MM.1S (cell line): ENCODE measurements around the gene SIM1.

Source experiments
- DNase-seq: peaks from one replicate; pipeline ENCODE4 v3.0.0-alpha.2; 2015
- H2AFZ ChIP-seq: fragments of 300-600 bp; sonication (generic); 2 replicates; pipeline ENCODE4 v1.6.0; 2016; ENCODE audit warnings: antibody characterized with exemption, low read length
- H3F3A ChIP-seq: fragments of 300-600 bp; sonication (generic); 2 replicates; pipeline ENCODE4 v1.6.1; 2016; ENCODE audit warnings: mild to moderate bottlenecking, antibody characterized with exemption, low read length, moderate library complexity, mixed read lengths; ENCODE audit not compliant: insufficient read depth
- H3K27ac ChIP-seq: fragments of 300-600 bp; sonication (generic); 2 replicates; pipeline ENCODE4 v1.5.1; 2016; ENCODE audit warnings: mild to moderate bottlenecking, low read length
- H3K27me3 ChIP-seq: fragments of 300-600 bp; sonication (generic); replicated peaks from 2 replicates; pipeline ENCODE4 v1.6.0; 2016; ENCODE audit warnings: low read length; ENCODE audit not compliant: insufficient read depth
- H3K36me3 ChIP-seq: fragments of 300-600 bp; sonication (generic); replicated peaks from 2 replicates; pipeline ENCODE4 v1.6.1; 2016; ENCODE audit warnings: mild to moderate bottlenecking, low read length, mixed read lengths; ENCODE audit not compliant: insufficient read depth
- H3K4me1 ChIP-seq: fragments of 300-600 bp; sonication (generic); 2 replicates; pipeline ENCODE4 v1.6.1; 2016; ENCODE audit warnings: low read length, mixed read lengths
- H3K4me2 ChIP-seq: fragments of 300-600 bp; sonication (generic); 2 replicates; pipeline ENCODE4 v1.6.0; 2016; ENCODE audit warnings: low read depth, low read length
- H3K4me3 ChIP-seq: fragments of 300-600 bp; sonication (generic); 2 replicates; pipeline ENCODE4 v1.5.1; 2016; ENCODE audit warnings: low read length, mixed read lengths
- H3K79me2 ChIP-seq: fragments of 300-600 bp; sonication (generic); 2 replicates; pipeline ENCODE4 v1.6.1; 2016; ENCODE audit warnings: mixed run types, low read length, mixed read lengths
- H3K9ac ChIP-seq: fragments of 300-600 bp; sonication (generic); 2 replicates; pipeline ENCODE4 v1.6.1; 2016; ENCODE audit warnings: low read length, mixed read lengths
- H3K9me2 ChIP-seq: fragments of 300-600 bp; sonication (generic); replicated peaks from 2 replicates; pipeline ENCODE4 v1.6.1; 2016; ENCODE audit warnings: mild to moderate bottlenecking, low read length, mixed read lengths; ENCODE audit not compliant: insufficient read depth
- H3K9me3 ChIP-seq: fragments of 300-600 bp; sonication (generic); replicated peaks from 2 replicates; pipeline ENCODE4 v1.6.1; 2016; ENCODE audit warnings: mild to moderate bottlenecking, low read length, mixed read lengths; ENCODE audit not compliant: insufficient read depth
- H4K20me1 ChIP-seq: fragments of 300-600 bp; sonication (generic); 2 replicates; pipeline ENCODE4 v1.6.1; 2016; ENCODE audit warnings: mild to moderate bottlenecking, low read length, moderate library complexity, mixed read lengths; ENCODE audit not compliant: insufficient read depth
- CTCF ChIP-seq: fragments of 300-600 bp; sonication (generic); IDR thresholded peaks from 2 replicates; pipeline ENCODE4 v1.5.1; 2016; ENCODE audit warnings: antibody characterized with exemption, low read length, mixed read lengths
- EZH2 ChIP-seq: fragments of 300-600 bp; sonication (generic); optimal IDR thresholded peaks from 2 replicates; pipeline ENCODE3; 2017; ENCODE audit warnings: low read depth, mild to moderate bottlenecking, antibody characterized with exemption, low read length, mixed read lengths
- EZH2phosphoT487 ChIP-seq: fragments of 300-600 bp; sonication (generic); IDR thresholded peaks from 2 replicates; pipeline ENCODE4 v1.6.1; 2018; ENCODE audit warnings: antibody characterized with exemption, low read length

The SIM1 gene

GRCh38 chr6:100447081-100447899, 17.4 kb downstream of the SIM1 start:
- H3K27me3 ChIP-seq, result no peaks in the 10 kb centered on the region
- H3K4me2 ChIP-seq, result no peak overlapping the region

GRCh38 chr6:100446115-100447080, 18.3 kb downstream of the SIM1 start:
- no peaks in the 10 kb centered on the region for H3K4me1 ChIP-seq
- H3K9ac ChIP-seq, result no peak overlapping the region
- H3K4me2 ChIP-seq, result no peak overlapping the region
- TF ChIP-seq CTCF, result no peak
- TF ChIP-seq EZH2, result no peak
- TF ChIP-seq EZH2phosphoT487, result no peak
- DNase-seq, result no peak
- no peaks in the 10 kb centered on the region for H3F3A ChIP-seq
- no peak overlapping the region for H2AFZ ChIP-seq
- H3K36me3 ChIP-seq, result no peaks in the 10 kb centered on the region
- no peaks in the 10 kb centered on the region for H4K20me1 ChIP-seq
- no peaks in the 10 kb centered on the region for H3K9me2 ChIP-seq
- H3K27me3 ChIP-seq, result no peaks in the 10 kb centered on the region
- H3K79me2 ChIP-seq, result no peaks in the 10 kb centered on the region
- no peaks in the 10 kb centered on the region for H3K9me3 ChIP-seq
- H3K27ac ChIP-seq, result no peak overlapping the region
- H3K4me3 ChIP-seq, result no peak overlapping the region

More at GRCh38 chr6:100447081-100447899, 17.4 kb downstream of the SIM1 start:
- Histone ChIP-seq H3K4me3 (no peak overlapping the region), H3K4me1 (no peaks in the 10 kb centered on the region), H3K9me3 (no peaks in the 10 kb centered on the region), H3K9ac (no peak overlapping the region), H3K36me3 (no peaks in the 10 kb centered on the region), H2AFZ (no peak overlapping the region), H3K9me2 (no peaks in the 10 kb centered on the region), H4K20me1 (no peaks in the 10 kb centered on the region), H3K27ac (no peak overlapping the region), H3F3A (no peaks in the 10 kb centered on the region), H3K79me2 (no peaks in the 10 kb centered on the region)
- no peak for DNase-seq
- no peak for TF ChIP-seq EZH2
- no peak for TF ChIP-seq CTCF
- no peak for TF ChIP-seq EZH2phosphoT487

- no peak overlapping the region for H2AFZ ChIP-seq
- no peak overlapping the region for H3K27ac ChIP-seq
- no peaks in the 10 kb centered on the region for H3K9me3 ChIP-seq
- no peaks in the 10 kb centered on the region for H3K4me1 ChIP-seq
- no peak overlapping the region for H3K9ac ChIP-seq
- H3F3A ChIP-seq, result no peaks in the 10 kb centered on the region
- H3K4me3 ChIP-seq, result no peak overlapping the region
- H3K79me2 ChIP-seq, result no peaks in the 10 kb centered on the region
- H3K4me2 ChIP-seq, result no peak overlapping the region
- no peaks in the 10 kb centered on the region for H3K9me2 ChIP-seq
- TF ChIP-seq EZH2phosphoT487 (no peak), CTCF (no peak), EZH2 (no peak)
- H3K27me3 ChIP-seq, result no peaks in the 10 kb centered on the region
- no peaks in the 10 kb centered on the region for H3K36me3 ChIP-seq
- no peak for DNase-seq
- no peaks in the 10 kb centered on the region for H4K20me1 ChIP-seq
Observed at GRCh38 chr6:100445512-100445911, 19.2 kb downstream of the SIM1 start.
